ENCODE measurements around the gene SSX2IP.

- TF ChIP-seq SUZ12 (IDR thresholded peaks at IDR 0.05; ENCODE audit: extremely low read depth, insufficient read depth, insufficient read length) (no peak), YY1 (IDR thresholded peaks at IDR 0.05; ENCODE audit: insufficient read depth, insufficient read length) (no peak)
These were observed 8.2 kb upstream of the SSX2IP start for GRCh38 chr1:84698151-84699110.
